Omental fat pad (tissue), 4 donors: ENCODE measurements around the gene MYLK. TPM values are rescaled to one million over a fixed set of nuclear protein-coding genes. Genes with fewer than 3 reads are reported as not detected.

Experiments used
- ATAC-seq: fragments of 150-250 bp; one replicate; pipeline ENCODE4 v1.9.1; 2016; ENCODE audit warnings: mild to moderate bottlenecking, moderate library complexity; ENCODE audit not compliant: low FRiP score
- DNase-seq: peaks from one replicate; pipeline ENCODE4 v3.0.0-alpha.2; 2019; ENCODE audit warnings: low spot score
- CTCF ChIP-seq, 3 donors: fragments of 450-650 bp; IDR thresholded peaks; one replicate each; pipeline ENCODE4 v1.5.1; 2016 to 2017; ENCODE audit warnings: antibody characterized with exemption in 3 of 3, mild to moderate bottlenecking in 3 of 3, moderate library complexity in 2 of 3
- total RNA-seq, 4 donors: library from RNA; depleted of rRNA; stranded (reverse); fragments of >200 nt; gene quantifications; one replicate each; pipeline ENCODE4 v1.1.0, GENCODE V29; 2016

Gene MYLK
- total RNA-seq, 4 donors from 2014 or later, result 26.8 to 188 (median 56.9) TPM

- DNase-seq (no peak), ATAC-seq (no peak)
- no peak for TF ChIP-seq CTCF (IDR thresholded peaks at IDR 0.05)
These were observed 22.0 kb downstream of the MYLK start for GRCh38 chr3:123862152-123862551.

GRCh38 chr3:123861081-123861836 is 22.9 kb downstream of the MYLK start:
- ATAC-seq, result no peak

GRCh38 chr3:123859177-123859576 is 25.0 kb downstream of the MYLK start:
- DNase-seq (no peak), ATAC-seq (no peak)

More at GRCh38 chr3:123861081-123861836, 22.9 kb downstream of the MYLK start:
- no peak for TF ChIP-seq CTCF (IDR thresholded peaks at IDR 0.05)
- DNase-seq, result no peak

GRCh38 chr3:123854905-123855304 is 29.2 kb downstream of the MYLK start:
- TF ChIP-seq CTCF (IDR thresholded peaks at IDR 0.05), result no peak
- no peak for ATAC-seq
- DNase-seq, result no peak

More at GRCh38 chr3:123859177-123859576, 25.0 kb downstream of the MYLK start:
- no peak for TF ChIP-seq CTCF (IDR thresholded peaks at IDR 0.05)

GRCh38 chr3:123853686-123854372 is 30.3 kb downstream of the MYLK start:
- DNase-seq (no peak), ATAC-seq (no peak)
- no peak for TF ChIP-seq CTCF (IDR thresholded peaks at IDR 0.05)

GRCh38 chr3:123847209-123847608 is 36.9 kb downstream of the MYLK start:
- ATAC-seq, result no peak
- no peak for DNase-seq
- no peak for TF ChIP-seq CTCF (IDR thresholded peaks at IDR 0.05)
